Fibroblast of lung (primary cell): Measurements from ENCODE around the gene CINP. TPM values are rescaled to one million over a fixed set of nuclear protein-coding genes. Genes with fewer than 3 reads are reported as not detected.
"Not testable (repeated sequence)": the region's sequence is repeated elsewhere in the genome, so short reads cannot be mapped to it uniquely, and the experiment has no call there.

Source experiments
- DNase-seq, 2 donors: peaks; one replicate each; pipeline versions ENCODE4 v3.0.0 to v3.0.0-alpha.2; 2010; ENCODE audit warnings: low read depth in 2 of 2
- H2AFZ ChIP-seq: 2 replicates; pipeline ENCODE4 v1.5.1; 2012; ENCODE audit warnings: low read length, control low read depth, inconsistent platforms
- H3K27ac ChIP-seq: 2 replicates; pipeline ENCODE4 v1.5.1; 2011; ENCODE audit warnings: low read length, control low read depth; ENCODE audit not compliant: insufficient read depth
- H3K27me3 ChIP-seq: 2 replicates; pipeline ENCODE4 v1.5.1; 2011; ENCODE audit warnings: mild to moderate bottlenecking, low read length; ENCODE audit not compliant: control insufficient read depth, insufficient read depth
- H3K36me3 ChIP-seq: 2 replicates; pipeline ENCODE4 v1.5.1; 2011; ENCODE audit warnings: low read length; ENCODE audit not compliant: control insufficient read depth, insufficient read depth
- H3K4me1 ChIP-seq: 2 replicates; pipeline ENCODE4 v1.5.1; 2011; ENCODE audit warnings: low read length; ENCODE audit not compliant: control insufficient read depth, insufficient read depth; ENCODE audit errors: extremely low read depth
- H3K4me2 ChIP-seq: 2 replicates; pipeline ENCODE4 v1.5.1; 2011; ENCODE audit warnings: low read length, control low read depth; ENCODE audit not compliant: insufficient read depth; ENCODE audit errors: extremely low read depth
- H3K4me3 ChIP-seq, 4 experiments: fragments of 200-600 bp in 1 of 4; sonication (generic) in 1 of 4; replicated peaks in 1 of 4; 2 replicates each; pipeline ENCODE4 v1.5.1; 2011 to 2016; ENCODE audit warnings: low read length in 4 of 4, low read depth in 3 of 4, mild to moderate bottlenecking in 3 of 4, control low read depth in 2 of 4, inconsistent platforms in 1 of 4, mixed read lengths in 1 of 4; ENCODE audit not compliant: insufficient read depth in 1 of 4; ENCODE audit errors: control extremely low read depth in 1 of 4
- H3K79me2 ChIP-seq: 2 replicates; pipeline ENCODE4 v1.5.1; 2012; ENCODE audit warnings: mild to moderate bottlenecking, low read length, inconsistent platforms; ENCODE audit not compliant: control insufficient read depth, insufficient read depth
- H3K9ac ChIP-seq: 2 replicates; pipeline ENCODE4 v1.5.1; 2011; ENCODE audit warnings: mild to moderate bottlenecking, low read length, control low read depth; ENCODE audit not compliant: insufficient read depth
- H3K9me3 ChIP-seq: 2 replicates; pipeline ENCODE4 v1.5.1; 2012; ENCODE audit warnings: low read depth, low read length; ENCODE audit not compliant: control insufficient read depth, insufficient read depth
- H4K20me1 ChIP-seq: 2 replicates; pipeline ENCODE4 v1.5.1; 2011; ENCODE audit warnings: low read length; ENCODE audit not compliant: control insufficient read depth, insufficient read depth; ENCODE audit errors: extremely low read depth
- EZH2 ChIP-seq: IDR thresholded peaks from 2 replicates; pipeline ENCODE4 v1.5.1; 2012; ENCODE audit warnings: low read length, control low read depth, mild to moderate bottlenecking; ENCODE audit errors: missing control alignments
- polyA plus RNA-seq, 2 donors: library from polyadenylated mRNA; depleted of rRNA in 1 of 2; stranded (reverse) in 1 of 2; unstranded in 1 of 2; fragments of >200 nt; gene quantifications; 2 replicates each; pipeline ENCODE4 v1.2.1, GENCODE V29; 2011 to 2012; ENCODE audit warnings: missing spikeins in 1 of 2
- total RNA-seq: library from RNA; depleted of rRNA; stranded (reverse); fragments of >200 nt; gene quantifications from 2 replicates; pipeline ENCODE4 v1.2.1, GENCODE V29; 2014
- TF ChIP-seq, protein P1 (sequence below), 2 donors: IDR thresholded peaks in 1 of 2; conservative IDR thresholded peaks in 1 of 2; 1 replicate in 1 of 2; 2 replicates in 1 of 2; pipeline ENCODE4 v1.5.1; 2011 to 2012; ENCODE audit warnings: low read length in 2 of 2, control low read depth in 1 of 2, inconsistent platforms in 1 of 2, low read depth in 1 of 2, mild to moderate bottlenecking in 1 of 2

Gene CINP
- total and polyA plus RNA-seq, 2 donors (not counting 1 experiment from before 2014, with no cell fraction given) = 42.8 to 71.8 TPM

DNA sequence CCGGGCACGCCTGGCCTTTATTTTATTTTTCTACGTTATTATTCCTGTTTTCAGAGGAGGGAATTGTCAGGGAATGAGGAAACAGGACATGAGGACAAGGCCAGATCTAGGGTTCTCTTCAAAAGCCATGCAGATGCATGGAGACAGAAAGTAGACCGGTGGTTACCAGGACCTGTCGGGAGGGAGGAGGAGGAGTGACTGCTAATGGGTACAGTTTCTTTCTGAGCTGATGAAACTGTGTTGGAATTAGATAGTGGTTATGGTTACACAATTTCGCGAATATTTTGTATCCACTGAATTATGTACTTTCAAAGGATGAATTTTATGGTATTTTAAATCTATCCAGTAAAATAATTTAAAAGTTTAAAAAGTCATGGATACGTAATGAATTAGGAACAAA lies 31.9 kb downstream of the CINP start:
- Histone ChIP-seq H3K27ac (no peak overlapping the region), H3K79me2 (no peaks in the 10 kb centered on the region), H2AFZ (no peak overlapping the region), H3K4me3 (no peak overlapping the region), H3K4me1 (no peaks in the 10 kb centered on the region), H3K27me3 (no peaks in the 10 kb centered on the region), H3K4me2 (no peak overlapping the region), H3K9me3 (no peaks in the 10 kb centered on the region), H3K36me3 (peaks cover 9% of the 10 kb centered on the region), H4K20me1 (no peaks in the 10 kb centered on the region), H3K9ac (no peak overlapping the region)
- no peak for DNase-seq
- TF ChIP-seq EZH2 = no peak
- TF ChIP-seq, protein P1, sequence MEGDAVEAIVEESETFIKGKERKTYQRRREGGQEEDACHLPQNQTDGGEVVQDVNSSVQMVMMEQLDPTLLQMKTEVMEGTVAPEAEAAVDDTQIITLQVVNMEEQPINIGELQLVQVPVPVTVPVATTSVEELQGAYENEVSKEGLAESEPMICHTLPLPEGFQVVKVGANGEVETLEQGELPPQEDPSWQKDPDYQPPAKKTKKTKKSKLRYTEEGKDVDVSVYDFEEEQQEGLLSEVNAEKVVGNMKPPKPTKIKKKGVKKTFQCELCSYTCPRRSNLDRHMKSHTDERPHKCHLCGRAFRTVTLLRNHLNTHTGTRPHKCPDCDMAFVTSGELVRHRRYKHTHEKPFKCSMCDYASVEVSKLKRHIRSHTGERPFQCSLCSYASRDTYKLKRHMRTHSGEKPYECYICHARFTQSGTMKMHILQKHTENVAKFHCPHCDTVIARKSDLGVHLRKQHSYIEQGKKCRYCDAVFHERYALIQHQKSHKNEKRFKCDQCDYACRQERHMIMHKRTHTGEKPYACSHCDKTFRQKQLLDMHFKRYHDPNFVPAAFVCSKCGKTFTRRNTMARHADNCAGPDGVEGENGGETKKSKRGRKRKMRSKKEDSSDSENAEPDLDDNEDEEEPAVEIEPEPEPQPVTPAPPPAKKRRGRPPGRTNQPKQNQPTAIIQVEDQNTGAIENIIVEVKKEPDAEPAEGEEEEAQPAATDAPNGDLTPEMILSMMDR (conservative IDR thresholded peaks at IDR 0.05 in 1 of 2, IDR thresholded peaks at IDR 0.05 in 1 of 2; ENCODE audit: low read depth in 1 of 2, low read length in 2 of 2) = no peak

DNA sequence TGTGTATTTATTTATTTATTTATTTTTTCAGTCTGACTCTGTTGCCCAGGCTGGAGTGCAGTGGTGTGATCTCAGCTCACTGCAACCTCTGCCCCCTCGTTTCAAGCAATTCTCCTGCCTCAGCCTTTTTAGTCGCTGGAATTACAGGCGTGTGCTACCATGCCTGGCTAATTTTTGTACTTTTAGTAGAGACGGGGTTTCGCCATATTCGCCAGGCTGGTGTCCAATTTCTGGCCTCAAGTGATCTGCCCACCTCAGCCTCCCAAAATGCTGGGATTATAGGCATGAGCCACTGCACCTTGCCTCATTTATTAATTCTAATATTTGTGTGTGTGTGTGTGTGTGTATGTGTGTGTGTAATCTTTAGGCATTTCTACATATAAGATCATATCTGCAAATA lies 33.3 kb downstream of the CINP start:
- H3K9me3 ChIP-seq, H3K27me3 ChIP-seq, H3K9ac ChIP-seq, H3K27ac ChIP-seq, H3K4me1 ChIP-seq, DNase-seq, H3K4me2 ChIP-seq, H4K20me1 ChIP-seq, H2AFZ ChIP-seq, H3K36me3 ChIP-seq, H3K79me2 ChIP-seq, H3K4me3 ChIP-seq: not testable (repeated sequence)

DNA sequence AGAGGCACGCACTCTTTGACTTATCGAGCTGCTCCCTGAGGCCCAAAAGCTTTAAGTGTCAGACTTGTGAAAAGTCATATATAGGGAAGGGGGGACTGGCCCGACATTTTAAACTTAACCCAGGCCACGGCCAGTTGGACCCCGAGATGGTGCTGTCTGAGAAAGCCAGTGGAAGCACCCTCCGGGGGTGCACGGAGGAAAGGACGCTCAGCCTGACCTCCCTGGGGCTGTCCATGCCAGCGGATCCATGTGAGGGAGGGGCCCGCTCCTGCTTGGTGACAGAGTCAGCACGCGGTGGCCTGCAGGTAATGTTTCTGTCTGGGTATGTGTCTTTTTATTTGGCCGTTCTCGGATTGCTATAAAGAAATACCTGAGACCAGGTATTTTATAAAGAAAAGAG lies 36.1 kb downstream of the CINP start:
- Histone ChIP-seq H3K4me3 (no peak overlapping the region), H3K4me1 (no peaks in the 10 kb centered on the region), H3K27ac (no peak overlapping the region), H3K4me2 (no peak overlapping the region), H3K36me3 (peaks cover under 1% of the 10 kb centered on the region), H3K9me3 (no peaks in the 10 kb centered on the region), H2AFZ (no peak overlapping the region), H3K27me3 (no peaks in the 10 kb centered on the region), H4K20me1 (no peaks in the 10 kb centered on the region), H3K9ac (no peak overlapping the region), H3K79me2 (no peaks in the 10 kb centered on the region)
- no peak for DNase-seq
- TF ChIP-seq, protein P1 (conservative IDR thresholded peaks at IDR 0.05 in 1 of 2, IDR thresholded peaks at IDR 0.05 in 1 of 2; ENCODE audit: low read depth in 1 of 2, low read length in 2 of 2) = no peak
